Activated CD4-positive, alpha-beta T cell treated with anti-CD3 and anti-CD28 coated beads for 48 hours (primary cell): ENCODE results near the gene NT5DC1.
A peak's percentile ranks its signal among the peaks of the same experiment; 100 is the strongest.
"Not testable (repeated sequence)": the region's sequence is repeated elsewhere in the genome, so short reads cannot be mapped to it uniquely, and the experiment has no call there.

Experiments used
- DNase-seq: peaks from one replicate; pipeline ENCODE4 v3.0.0-alpha.2; 2020

Gene NT5DC1

DNA sequence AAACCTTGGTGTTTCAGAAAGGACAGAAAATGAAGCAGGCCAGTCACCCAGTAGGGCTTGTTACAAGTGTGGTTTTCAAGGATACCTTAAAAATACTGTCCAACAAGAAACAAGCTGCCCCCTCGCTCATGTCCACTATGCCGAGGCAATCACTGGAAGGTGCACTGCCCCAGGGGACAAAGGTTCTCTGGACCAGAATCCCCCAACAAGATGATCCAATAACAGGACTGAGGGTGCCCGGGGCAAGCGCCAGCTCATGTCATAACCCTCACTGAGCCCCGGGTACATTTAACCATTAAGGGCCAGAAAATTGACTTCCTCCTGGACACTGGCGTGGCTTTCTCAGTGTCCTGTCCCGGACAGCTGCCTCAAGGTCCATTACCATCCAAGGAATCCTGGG lies 6.6 kb upstream of the NT5DC1 start:
- no peak for DNase-seq

DNA sequence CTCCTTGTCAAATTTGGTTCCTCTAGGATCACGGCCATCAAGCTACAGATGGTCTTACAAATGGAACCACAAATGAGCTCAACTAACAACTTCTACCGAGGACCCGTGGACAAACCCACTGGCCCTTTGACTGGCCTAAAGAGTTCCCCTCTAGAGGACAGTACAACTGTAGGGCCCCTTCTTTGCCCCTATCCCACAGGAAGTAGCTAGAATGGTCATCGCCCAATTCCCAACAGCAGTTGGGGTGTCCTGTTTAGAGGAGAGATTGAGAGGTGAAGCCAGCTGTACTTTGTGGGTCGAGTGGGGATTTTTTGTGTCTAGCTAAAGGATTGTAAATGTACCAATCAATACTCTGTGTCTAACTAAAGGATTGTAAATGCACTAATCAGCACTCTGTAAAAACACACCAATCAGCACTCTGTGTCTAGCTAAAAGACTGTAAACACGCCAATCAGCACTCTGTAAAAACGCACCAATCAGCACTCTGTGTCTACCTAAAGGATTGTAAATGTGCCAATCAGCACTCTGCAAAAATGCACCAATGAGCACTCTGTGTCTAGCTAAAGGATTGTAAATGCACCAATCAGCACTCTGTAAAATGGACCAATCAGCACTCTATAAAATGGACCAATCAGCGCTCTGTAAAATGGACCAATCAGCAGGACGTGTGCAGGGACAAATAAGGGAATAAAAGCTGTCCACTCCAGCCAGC lies 4.4 kb upstream of the NT5DC1 start:
- DNase-seq: not testable (repeated sequence)

DNA sequence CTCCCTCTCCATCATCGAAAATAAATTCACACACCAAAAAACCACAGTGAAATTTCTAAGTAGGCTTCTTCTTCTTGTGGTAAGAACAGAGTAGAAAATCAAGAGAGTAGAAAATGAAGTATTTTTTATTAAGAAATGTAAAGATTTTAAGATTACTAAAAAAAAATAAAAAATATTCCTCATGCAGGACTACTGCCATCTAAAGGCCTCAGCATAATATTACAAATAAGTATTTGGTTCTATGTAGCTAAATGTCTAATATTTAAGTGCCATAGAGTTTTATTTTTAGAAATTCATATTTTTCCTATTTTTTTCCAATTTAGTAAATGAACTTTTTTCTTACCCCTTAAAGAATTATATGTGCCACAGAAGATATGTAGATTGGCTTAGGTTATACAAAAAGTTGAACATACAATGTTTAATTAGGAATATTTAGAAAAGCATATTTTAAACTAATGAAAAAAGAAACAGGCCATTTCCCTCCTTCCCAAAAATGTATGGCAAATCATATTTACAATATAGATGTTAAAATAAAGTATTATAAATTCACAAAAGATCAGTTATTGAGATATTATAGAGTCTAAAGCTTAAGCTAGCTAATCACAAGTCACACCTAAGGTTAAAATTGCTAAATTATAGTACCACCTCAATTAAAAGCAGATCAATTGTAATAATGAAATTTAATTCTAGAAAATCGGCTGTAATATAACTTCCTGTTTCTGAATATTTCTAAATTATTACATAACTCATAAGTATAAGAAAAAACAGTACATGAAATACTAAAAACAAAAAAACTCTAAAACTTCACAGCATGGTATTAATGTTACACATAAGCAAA lies 3.5 kb upstream of the NT5DC1 start:
- DNase-seq: no peak

DNA sequence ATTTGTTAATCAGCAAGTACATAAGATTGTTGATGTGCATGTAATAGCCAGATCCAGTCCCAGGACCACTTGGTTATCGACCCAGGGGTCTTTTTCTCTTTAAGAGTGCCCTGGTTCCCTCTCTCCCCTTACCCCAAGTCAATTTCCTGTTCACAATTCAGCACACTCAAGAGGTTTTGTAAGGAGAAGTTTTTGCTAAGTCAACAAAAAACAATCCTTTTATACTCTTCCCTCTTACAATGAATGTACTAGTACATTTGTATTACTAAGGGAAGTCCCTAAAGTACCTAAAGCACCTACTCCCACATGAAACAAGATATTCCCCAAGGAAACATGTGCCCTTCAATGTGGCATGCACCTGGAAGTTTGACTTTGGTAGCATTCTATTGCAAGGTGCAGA lies 1.6 kb upstream of the NT5DC1 start:
- no peak for DNase-seq

DNA sequence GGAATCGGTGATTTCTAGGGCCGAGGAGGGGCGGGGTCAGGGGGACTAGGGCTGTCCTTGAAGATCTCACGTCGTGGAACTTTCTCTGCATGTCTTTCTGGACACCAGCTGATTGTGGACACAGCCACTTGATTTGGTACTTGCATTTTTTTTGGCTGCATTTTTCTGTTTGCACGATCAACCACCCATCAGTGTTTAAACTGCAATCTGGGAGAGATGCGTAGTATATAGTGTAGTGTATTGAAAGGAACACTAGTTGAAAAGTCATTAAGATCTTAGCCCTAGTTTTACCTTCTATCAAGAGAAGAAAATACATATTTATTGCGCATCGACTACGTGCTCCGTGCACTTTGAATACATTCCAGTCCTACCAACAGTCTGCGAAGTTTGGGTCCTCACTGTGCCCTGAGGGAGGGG lies 657 bp downstream of the NT5DC1 start:
- DNase-seq: peak; percentile 82

DNA sequence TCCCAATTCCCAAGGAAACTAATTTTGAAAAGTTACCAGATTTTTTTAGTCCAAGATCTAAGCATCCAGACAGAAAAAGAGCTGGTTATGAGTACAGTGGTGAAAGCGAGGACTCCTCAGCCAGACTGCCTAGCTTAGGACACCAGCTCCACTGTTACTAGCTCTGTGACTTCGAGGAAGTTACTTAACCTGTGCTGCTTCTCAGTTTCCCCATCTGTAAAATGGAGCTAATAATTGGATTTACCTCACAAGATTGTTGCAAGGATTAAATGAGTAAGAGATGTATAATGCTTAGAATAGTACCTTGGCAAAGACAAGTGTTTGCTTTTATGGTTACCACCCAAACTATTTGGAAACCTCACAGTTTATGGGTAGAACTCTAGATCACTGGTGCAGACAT lies 1.1 kb downstream of the NT5DC1 start:
- no peak for DNase-seq

DNA sequence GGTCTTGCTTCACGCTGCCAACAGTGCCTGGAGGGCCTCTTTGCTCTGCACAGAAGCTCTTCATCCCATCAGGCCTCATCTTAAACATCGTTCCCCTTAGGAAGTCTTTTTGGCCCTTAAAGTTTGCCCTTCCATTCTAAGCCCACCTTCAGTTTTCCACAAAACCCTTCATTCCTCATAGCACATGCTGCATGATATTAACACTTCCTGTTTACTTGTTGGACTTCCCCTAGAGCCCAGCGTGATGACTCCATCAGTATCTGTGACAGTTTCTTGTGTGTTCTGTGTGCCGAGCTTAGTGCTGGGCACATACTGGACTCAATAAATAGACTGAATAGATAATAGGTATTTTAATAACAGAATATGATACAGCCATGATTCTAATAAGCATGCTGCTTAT lies 2.2 kb downstream of the NT5DC1 start:
- DNase-seq: no peak

DNA sequence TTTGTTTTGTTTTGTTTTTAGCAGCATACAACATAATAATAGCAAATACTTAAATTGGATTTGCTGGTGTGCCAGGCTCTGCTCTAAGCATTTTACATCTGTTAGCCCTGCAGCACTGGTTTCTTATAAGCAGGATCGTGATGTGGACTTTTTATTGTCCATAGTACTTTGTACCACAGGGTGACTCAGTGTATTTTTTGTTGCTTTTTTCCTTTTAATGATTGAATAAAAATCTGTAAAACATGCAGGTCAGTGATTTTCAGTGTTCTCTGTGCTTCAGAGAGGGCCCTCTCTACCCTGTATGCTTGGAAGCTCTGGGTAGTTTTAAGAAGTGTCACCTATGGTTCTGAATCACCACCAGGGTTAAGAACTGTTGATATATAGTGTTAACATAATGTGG lies 4.0 kb downstream of the NT5DC1 start:
- DNase-seq: no peak

DNA sequence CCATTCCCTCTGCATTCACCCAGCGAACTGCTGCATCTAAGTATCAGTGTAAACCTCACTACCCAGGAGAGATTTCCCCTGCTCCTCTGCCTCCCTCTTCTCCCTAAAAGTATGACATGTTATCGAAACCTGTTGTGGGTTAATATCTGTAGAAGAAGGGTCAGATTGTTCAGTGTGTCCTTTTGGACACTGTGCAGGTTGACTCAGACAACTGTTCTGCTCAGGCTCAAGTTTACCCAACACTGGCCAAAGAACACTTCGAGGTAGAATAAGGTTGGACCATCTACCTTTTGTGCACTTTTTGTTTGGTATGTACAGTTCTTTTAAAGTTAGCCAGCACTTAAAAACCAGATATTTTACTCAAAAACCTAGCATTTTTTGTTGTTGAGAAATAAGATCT lies 4.6 kb downstream of the NT5DC1 start:
- no peak for DNase-seq

DNA sequence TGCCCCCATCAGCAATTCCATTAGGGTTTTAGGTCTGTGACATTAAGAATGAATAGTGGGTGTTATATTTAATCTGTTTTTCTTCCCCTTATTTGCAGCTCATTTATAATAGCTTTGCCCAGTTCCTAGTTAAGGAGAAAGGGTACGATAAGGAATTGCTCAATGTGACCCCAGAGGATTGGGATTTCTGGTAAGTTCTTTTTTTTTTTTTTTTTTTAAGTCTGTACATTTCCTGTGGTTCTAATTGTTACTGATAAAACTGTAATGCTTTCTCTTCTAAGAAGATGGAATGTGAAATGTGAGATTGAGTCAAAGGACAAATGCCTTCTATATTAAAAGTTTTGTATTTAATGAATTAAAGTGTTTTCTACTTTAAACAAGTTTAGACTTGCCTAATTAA lies 5.5 kb downstream of the NT5DC1 start:
- no peak for DNase-seq

DNA sequence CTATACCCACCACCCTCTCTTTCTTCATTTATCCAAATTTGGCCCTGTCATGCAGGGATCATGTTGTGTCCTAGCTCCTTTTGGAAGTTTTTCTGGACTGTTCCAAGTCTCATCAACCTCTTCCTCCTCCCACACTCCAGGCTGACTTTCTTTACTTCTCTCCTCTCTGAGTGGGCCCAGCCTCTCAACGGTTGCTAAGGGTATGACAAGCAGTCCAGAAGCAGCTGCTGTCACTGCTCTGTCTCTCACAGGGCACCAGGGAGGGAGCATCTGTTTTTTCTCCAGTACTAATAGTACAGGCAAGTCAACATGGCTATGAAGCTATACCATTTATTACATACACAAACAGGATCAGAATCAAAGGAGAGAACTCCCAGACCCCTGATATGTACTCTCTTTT lies 8.2 kb downstream of the NT5DC1 start:
- DNase-seq: no peak

DNA sequence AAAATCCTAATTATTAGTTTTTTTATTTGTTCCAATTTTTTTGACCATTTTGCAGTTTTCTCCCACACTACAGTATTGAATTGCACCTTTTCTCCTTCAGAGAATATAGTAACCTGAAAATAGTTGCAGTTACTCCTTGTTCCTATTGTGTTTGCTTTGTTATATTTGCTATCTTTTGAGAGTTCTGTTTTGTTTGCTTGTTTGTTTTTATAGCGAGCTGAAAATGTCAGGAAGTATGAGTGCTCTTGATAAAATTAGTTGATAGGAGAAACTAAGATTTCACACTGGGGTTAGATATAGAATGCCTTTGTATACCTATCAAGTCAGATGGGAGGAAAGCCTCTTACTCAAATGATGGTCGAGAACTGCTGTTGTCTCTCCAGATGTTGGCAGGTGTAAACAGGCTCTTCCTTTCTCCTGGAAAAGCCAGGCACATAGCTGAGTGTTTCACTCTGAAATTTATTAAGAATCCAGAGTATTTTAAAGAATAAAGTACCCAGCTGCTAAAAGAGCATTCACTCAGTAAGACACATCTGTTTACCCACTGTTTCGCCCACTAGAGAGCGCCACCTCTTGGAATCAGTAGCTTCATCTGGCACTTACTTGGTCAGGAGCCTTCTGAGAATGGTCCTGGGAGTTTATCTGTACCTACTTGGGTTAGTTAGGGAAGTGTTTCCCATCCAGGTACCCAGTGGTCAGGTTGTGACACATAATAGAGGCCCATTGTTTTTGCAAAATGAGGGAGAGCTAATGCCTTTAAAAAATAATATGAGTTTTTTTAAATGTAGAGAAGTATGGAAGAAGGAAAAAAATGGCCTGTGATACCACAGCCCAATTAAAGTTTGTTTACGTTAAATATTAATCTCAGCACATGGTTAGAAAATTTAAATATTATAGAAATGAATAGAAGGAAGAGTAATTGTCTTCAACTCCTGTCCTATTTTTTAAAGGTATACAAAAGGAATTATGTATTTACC lies 11.2 kb downstream of the NT5DC1 start:
- peak; percentile 54 for DNase-seq

DNA sequence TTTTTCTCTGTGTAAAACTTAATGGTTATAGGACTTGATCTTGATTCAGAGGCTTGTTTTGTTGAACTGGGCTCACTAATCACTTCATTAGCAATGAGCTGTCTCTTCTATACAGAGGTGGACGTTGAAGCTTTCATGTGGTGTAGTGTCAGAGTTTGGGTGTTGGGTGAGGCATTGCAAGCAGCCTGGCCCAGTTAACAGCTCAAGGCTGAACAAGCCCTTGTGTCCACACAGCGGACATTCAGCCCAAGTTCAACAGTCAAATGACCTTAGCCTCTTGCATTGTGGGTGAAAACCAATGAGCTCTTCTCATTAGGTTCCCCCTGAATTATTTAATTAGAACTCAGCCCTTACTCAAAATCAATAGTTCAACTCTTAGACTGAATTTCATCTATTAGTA lies 12.7 kb downstream of the NT5DC1 start:
- no peak for DNase-seq

DNA sequence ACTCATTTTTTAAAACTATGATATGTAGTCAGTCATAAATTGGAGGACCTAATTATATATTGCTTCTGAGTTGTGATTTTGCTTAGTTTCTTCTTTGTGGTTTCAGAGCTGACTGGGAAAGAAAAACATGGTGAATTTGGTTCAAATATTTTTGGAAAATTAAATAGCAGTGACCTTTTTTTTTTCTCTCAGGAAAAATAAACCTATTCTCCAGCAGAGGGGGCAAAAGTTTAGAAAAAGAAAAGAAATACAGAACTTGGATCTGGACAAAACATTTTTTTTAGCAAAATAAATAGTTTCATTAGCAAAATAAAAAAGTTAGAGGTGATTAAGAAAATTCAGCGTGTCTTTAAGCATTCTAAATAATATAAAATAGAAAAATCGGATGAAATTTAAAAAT lies 15.1 kb downstream of the NT5DC1 start:
- DNase-seq: no peak

DNA sequence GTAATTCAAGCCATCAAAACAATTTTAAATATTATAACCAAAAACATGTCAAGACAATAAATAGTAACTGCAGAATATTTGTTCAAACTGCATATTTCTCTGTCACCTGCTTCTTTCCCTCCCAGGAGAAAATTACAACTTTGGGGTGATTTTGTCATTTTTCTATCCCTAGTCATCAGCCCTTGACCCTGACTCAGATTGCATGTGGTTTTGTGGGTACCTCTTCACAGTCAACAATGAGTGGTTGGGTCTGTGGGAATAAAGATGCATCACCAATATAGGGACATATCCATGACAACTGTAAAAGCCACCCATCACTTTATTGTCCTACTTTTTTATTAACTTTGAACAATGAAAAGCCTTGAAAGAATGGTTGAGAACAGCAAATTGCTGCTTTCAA lies 18.0 kb downstream of the NT5DC1 start:
- no peak for DNase-seq

DNA sequence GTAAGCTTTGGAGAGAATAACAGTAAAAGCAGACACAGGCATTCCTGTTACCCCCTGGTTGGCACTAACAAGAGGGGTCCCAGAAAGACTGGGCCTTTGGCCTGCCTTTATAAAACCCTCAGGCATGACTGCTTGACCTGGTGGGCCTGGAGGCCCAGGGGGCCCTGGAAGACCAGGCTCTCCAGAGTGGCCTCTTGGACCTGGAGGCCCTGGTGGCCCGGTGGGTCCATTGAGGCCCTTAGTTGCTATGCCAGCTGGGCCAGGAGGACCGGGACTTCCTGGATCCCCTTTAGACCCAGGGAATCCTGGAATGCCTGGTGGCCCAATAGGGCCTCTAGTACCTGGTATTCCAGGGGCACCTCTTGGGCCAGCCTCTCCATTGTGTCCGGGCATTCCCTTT lies 19.8 kb downstream of the NT5DC1 start:
- no peak for DNase-seq

DNA sequence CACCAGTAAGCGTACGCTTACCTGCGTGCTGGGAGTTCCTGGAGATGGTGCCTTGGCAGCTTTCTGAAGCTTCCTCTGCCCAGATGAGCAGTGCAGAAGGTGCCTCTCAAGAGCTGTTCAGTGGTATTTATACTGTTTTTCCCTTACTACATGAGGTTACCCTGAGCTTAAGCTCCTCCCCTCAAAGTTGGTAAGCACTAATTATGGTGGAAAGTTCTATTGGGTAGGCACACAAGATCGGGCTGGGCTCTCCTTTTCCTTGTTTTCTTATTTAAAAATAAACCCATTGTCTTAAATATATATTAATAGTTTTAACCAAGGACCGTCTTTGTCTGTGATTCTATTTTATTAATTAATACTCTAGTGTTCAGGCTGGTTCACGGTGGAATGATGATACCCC lies 25.4 kb downstream of the NT5DC1 start, which contains the start of gene COL10A1:
Gene COL10A1 (minus strand): TSS at position 101 of the 400 bp plus-strand sequence. CDS start 640 bp downstream, outside the sequence.
- DNase-seq: no peak

DNA sequence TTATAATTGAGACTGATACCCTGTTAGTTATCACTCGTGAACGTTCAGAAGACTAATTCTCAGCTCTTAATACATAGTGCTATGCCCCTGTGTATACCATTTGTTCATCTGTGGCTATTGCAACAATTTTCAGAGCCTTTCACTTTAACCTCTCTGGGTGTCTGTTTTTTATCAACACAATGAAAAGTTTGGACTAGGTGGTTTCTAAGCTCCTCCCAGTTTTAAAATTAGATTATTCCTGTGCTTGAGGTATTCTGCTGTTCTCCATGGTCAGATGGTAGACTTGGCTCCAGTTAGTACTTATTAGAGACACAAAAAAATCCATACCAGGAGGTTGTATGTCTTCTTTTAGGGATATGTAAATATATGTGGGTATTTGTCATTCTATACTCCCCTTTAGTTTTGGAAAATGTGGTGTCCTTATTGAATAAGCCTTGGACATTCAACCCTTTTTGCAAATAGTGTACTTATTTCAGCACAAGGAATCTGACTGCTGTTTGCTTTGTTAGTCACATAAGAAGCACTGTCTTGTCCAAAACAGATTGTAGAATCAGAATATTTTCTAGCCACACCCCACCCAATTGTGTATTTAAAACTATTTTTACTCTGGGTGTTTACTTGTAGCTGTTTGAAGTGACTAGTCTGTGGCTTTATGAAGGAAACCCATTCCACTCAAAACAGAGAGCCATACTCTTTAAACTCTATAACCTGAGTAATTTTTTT lies 27.3 kb downstream of the NT5DC1 start:
- DNase-seq: no peak

DNA sequence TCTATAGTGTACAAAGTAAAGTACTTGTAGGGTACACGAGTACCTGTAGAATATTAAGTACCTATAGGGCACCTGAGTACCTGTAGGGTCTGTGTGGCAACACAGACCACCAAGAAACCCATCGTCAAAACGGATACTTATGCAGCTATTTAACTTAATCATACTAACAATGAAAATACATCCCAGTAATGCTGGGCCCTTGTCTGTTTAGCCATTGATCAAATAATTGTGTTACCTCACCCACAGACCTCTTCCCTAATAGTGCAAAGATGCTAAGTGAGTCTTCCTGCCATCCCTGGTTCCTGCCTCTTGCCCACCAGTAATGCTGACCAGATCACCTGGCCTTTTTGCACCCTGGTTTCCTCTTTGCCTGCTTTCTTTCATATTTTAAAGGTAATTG lies 32.8 kb downstream of the NT5DC1 start:
- DNase-seq: no peak

DNA sequence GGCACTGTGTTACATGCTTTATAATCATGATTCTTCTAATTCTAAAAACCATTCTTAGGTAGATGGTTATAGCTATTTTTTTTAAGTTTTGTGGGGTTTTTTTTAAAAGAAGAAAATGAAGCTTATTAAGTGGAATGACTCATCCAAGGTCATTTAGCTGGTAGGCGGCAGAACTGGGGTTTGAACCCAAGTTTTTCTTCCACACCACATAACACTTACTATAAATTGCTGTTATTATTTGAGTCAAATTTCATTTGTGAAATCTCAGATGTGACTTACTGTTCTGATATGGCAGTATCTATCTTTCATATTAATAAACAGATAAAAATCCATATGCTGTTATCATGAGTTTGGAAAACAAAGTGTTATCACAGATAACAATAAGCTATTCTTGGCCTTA lies 35.7 kb downstream of the NT5DC1 start:
- no peak for DNase-seq

DNA sequence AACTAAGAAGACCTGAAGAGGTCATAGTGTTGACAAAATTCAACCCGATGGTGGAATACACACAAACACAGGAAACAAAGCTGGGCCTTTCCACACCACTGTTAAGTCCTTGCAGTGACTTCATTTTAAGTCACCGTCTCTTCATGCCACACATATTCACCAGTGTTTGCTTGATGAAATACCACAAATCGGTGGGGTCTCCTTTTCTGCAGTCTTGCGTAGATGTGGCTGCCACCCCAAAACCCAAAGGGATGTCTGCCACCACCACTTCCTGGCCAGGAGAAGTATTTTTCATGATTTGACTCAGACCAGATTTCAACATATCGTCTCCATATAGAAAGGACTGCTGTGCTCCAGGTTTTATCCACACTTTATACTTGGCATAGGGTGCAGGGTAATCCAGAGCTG lies 36.3 kb downstream of the NT5DC1 start:
- DNase-seq: no peak

DNA sequence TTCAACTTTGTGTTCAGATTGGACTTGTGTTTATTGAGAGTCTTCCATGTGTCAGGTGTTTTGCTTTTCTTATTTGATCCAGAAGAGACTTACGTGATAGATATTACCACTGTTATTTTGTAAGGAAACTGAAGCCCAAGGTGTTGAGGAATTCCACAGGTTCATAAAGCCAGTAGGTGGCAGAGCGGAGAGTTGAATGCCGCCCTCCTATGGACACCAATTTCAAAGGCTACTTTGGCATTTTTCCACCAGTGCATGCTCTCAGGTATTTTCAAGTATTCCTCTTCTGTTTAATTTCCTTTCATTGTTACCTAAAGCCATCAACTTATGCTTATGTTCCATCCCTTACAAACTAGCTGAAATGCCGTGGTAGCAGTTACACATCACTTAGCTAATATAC lies 39.3 kb downstream of the NT5DC1 start:
- no peak for DNase-seq

DNA sequence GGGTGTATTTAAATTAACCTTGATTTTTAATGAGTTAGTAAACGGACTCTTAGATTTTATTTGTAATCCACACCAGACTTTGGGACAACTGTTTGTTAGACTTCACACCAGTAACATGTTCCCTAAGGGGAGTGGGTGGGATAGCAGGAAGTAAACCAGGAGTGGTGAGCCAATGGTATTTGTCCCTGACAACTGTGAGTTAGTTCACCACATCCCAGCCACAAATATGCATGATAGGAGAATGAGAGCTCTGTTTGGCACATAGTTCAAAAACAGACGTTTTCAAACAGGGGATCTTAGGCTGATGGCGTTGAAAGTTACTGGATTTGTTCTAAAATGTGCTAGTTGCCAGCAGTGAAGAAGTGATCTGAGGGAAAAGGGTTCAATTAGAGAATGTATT lies 44.0 kb downstream of the NT5DC1 start:
- no peak for DNase-seq
